Neuron (in vitro differentiated cells): ENCODE measurements around the gene NCOA3.
A peak's percentile ranks its signal among the peaks of the same experiment; 100 is the strongest.
"Not testable (repeated sequence)": the region's sequence is repeated elsewhere in the genome, so short reads cannot be mapped to it uniquely, and the experiment has no call there.

Source experiments
- H2AFZ ChIP-seq: one replicate; pipeline ENCODE4 v1.6.1; 2013; ENCODE audit warnings: low read depth, mild to moderate bottlenecking, inconsistent platforms, low read length, moderate library complexity
- H3K27me3 ChIP-seq: one replicate; pipeline ENCODE4 v1.6.1; 2013; ENCODE audit warnings: low read length; ENCODE audit not compliant: insufficient read depth
- H3K36me3 ChIP-seq: one replicate; pipeline ENCODE4 v1.6.1; 2013; ENCODE audit warnings: low read length; ENCODE audit not compliant: insufficient read depth
- H3K4me1 ChIP-seq: one replicate; pipeline ENCODE4 v1.6.1; 2013; ENCODE audit warnings: low read length; ENCODE audit not compliant: insufficient read depth
- H3K4me3 ChIP-seq: 2 replicates; pipeline ENCODE4 v1.5.1; 2013; ENCODE audit warnings: mild to moderate bottlenecking, low read length, moderate library complexity
- H3K9me3 ChIP-seq: one replicate; pipeline ENCODE4 v1.6.1; 2013; ENCODE audit warnings: low read length

NCOA3 gene

DNA sequence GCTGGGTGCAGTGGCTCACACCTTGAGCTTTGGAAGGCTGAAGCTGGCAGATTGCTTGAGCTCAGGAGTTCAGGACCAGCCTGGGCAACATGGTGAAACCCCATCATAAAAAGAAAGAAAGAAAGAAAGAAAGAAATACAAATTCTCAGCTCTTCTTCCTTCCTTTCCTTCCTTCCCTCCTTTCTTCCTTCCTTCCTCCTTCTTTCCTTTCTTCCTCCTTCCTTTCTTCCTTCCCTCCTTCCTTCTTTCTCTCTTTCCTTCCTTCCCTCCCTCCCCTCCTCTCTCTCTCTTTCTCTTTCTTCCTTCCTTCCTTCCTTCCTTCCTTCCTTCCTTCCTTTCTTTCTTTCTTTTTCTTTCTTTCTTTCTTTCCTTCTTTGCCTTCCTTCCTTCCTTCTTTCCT lies 21.0 kb upstream of the NCOA3 start:
- no peaks in the 10 kb centered on the region for H3K36me3 ChIP-seq
- H3K4me3 ChIP-seq, result no peak overlapping the region
- H2AFZ ChIP-seq, result no peak overlapping the region
- no peaks in the 10 kb centered on the region for H3K9me3 ChIP-seq
- no peaks in the 10 kb centered on the region for H3K4me1 ChIP-seq
- H3K27me3 ChIP-seq, result no peaks in the 10 kb centered on the region

DNA sequence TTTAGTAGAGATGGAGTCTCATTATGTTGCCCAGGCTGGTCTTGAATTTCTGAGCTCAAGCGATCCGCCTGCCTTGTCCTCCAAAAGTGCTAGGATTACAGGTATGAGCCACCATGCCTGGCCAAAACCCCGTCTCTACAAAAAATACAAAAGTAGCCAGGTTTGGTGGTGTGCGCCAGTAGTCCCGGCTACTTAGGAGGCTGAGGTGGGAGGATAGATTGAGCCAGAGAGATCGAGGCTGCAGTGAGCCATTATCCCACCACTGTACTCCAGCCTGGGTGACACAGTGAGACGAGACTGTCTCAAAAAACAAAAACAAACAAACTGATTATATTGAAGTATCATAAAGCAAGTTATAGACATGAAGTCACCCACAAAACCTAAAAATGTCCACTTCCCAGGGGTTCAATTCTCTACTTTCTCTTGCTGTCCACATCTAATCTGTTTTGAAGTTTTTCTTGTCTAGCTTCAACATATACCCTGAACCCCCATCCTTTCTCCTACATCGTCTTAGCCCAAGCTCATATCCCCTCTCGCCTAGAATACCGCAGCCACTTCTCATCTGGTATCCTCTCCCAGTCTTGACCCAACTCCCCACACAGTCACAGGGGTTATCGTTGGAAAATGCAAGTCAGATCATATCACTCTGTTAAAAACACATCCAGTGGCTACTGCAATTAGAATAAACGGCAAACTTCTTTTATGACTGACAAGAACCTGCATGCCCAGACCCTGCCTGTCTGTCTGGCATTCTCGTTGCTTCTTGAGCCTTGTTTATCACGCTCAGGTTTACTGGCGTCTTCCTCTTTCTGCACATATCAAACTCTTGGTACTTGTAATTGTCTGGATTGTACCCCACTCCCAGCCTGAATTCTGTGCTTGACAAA lies 20.1 kb upstream of the NCOA3 start:
- Histone ChIP-seq H2AFZ (no peak overlapping the region), H3K9me3 (no peaks in the 10 kb centered on the region), H3K4me1 (no peaks in the 10 kb centered on the region), H3K4me3 (no peak overlapping the region), H3K36me3 (no peaks in the 10 kb centered on the region), H3K27me3 (no peaks in the 10 kb centered on the region)

DNA sequence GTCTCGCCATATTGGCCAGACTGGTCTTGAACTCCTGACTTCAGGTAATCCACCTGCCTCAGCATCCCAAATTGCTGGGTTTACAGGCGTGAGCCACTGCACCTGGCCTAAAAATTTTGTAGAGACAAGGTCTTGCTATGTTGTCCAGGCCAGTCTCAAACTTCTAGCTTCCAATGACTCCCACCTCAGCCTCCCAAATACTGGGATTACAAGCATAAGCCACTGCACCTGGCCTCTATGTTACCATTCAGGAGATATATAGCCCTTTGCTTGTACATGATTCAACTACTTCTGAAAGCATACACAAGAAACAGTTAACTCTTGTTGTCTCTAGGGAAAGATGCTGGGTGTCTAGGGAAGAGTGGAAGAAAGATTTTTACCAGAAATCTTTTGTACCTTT lies 19.0 kb upstream of the NCOA3 start:
- Histone ChIP-seq H3K9me3 (no peaks in the 10 kb centered on the region), H3K27me3 (no peaks in the 10 kb centered on the region), H3K36me3 (no peaks in the 10 kb centered on the region), H3K4me3 (no peak overlapping the region), H2AFZ (no peak overlapping the region), H3K4me1 (no peaks in the 10 kb centered on the region)

DNA sequence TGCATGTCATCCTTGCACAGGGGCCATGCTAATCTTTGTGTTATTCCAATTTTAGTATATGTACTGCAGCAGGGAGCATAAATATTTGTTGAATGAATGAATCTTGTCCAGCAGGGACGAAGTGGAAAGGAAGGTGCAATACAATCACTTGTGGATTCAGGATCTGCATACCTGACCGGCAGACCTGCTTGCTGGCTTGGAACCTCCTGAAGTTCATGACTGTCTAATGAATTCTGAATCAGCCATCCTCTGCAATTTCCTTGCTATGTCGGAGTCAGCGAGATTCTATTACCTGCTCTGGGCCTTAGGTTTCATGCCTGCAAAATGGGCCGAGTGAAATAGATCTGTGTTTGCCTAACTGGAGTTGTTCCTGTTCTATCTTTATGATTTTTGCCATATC lies 17.4 kb upstream of the NCOA3 start:
- Histone ChIP-seq H3K4me1 (no peaks in the 10 kb centered on the region), H3K9me3 (no peaks in the 10 kb centered on the region), H3K36me3 (no peaks in the 10 kb centered on the region), H3K27me3 (no peaks in the 10 kb centered on the region), H3K4me3 (no peak overlapping the region), H2AFZ (no peak overlapping the region)

GRCh38 chr20:47487175-47487917 lies 14.3 kb upstream of the NCOA3 start:
- Histone ChIP-seq H3K4me1 (no peaks in the 10 kb centered on the region), H3K4me3 (no peak overlapping the region), H3K36me3 (no peaks in the 10 kb centered on the region), H2AFZ (no peak overlapping the region), H3K9me3 (no peaks in the 10 kb centered on the region), H3K27me3 (no peaks in the 10 kb centered on the region)

- no peaks in the 10 kb centered on the region for H3K9me3 ChIP-seq
- H3K4me3 ChIP-seq, result no peak overlapping the region
- no peaks in the 10 kb centered on the region for H3K27me3 ChIP-seq
- no peak overlapping the region for H2AFZ ChIP-seq
- peaks cover 9% of the 10 kb centered on the region for H3K4me1 ChIP-seq
- H3K36me3 ChIP-seq, result no peaks in the 10 kb centered on the region
These were observed 12.2 kb upstream of the NCOA3 start for GRCh38 chr20:47489448-47489872.

- Histone ChIP-seq H3K4me3 (no peak overlapping the region), H3K27me3 (no peaks in the 10 kb centered on the region), H2AFZ (no peak overlapping the region), H3K36me3 (no peaks in the 10 kb centered on the region), H3K4me1 (peaks cover 9% of the 10 kb centered on the region), H3K9me3 (no peaks in the 10 kb centered on the region)
These were observed 10.9 kb upstream of the NCOA3 start for GRCh38 chr20:47490795-47491194.

DNA sequence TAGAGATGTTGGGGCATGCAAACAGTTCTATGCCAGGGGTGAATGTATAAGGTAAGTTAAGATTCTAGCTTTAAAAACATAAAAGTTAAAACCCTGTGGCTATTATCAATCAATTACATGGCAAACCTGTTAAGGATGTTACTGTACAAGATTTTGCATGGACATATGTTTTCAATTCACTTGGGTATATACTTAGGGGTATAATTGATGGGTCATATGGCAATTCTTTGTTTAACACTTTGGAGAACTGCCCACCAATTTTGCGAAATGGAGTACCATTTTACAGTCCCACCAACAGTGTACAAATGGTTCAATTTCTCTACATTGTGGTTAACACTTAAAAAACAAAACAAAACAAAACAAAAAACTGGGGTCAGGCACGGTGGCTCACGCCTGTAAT lies 9.4 kb upstream of the NCOA3 start:
- no peaks in the 10 kb centered on the region for H3K36me3 ChIP-seq
- no peak overlapping the region for H2AFZ ChIP-seq
- peaks cover 9% of the 10 kb centered on the region for H3K4me1 ChIP-seq
- no peaks in the 10 kb centered on the region for H3K9me3 ChIP-seq
- H3K4me3 ChIP-seq, result no peak overlapping the region
- no peaks in the 10 kb centered on the region for H3K27me3 ChIP-seq

DNA sequence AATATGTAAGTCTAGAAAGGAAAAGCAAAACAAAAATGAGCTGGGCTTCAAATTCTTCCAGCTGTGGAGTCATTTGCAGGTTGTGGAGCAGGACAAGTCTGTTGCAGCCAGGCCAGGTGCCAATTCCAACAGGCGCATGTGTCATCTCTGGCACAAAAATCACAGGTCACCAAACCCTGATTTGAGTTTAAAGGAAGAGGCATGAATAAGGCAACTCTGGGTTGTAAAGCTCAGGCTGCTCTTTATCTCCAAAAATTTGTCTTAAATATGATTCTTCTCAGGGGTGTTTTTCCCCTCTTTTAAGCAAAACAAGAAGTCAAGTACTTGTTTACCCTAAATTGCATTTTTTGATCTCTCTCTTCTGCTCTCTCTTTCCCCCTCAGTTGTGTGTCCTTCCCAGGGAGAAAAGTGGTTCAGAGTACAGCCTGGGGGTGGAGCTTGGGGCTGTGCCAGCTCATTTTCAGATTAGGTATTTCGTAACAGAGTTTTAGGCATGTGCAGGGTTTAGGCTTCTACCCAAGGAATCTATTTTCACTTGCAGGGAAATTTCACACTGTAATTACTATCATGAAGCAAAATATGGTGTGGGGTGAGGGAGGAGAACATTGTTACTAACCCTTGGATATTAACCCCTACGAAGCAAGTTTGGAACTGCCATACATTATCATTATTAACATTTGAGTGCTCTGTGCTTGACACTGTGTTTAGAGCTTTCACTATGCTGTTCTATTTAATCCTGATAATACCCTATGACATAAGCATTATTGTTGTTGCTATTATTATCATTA lies 8.3 kb upstream of the NCOA3 start:
- Histone ChIP-seq H3K27me3 (no peaks in the 10 kb centered on the region), H3K4me1 (peaks cover 9% of the 10 kb centered on the region), H2AFZ (peak overlapping the region; percentile 46), H3K9me3 (no peaks in the 10 kb centered on the region), H3K36me3 (no peaks in the 10 kb centered on the region), H3K4me3 (no peak overlapping the region)

DNA sequence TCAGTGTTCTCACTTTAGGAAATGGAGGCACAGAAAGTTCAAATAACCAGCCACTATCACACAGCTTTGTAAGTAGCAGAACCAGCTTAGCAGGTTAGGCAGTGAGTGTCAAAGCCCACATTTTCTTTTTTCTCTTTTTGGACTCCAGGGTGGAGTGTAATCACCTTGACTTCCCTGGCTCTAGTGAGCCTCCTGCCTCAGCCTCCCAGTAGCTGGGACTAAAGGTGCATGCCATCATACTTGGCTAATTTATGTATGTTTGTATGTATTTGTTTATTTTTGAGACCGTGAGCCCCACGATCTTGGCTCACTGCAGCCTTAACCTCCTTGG lies 7.8 kb upstream of the NCOA3 start:
- H3K4me1 ChIP-seq, result peaks cover 9% of the 10 kb centered on the region
- H3K4me3 ChIP-seq, result no peak overlapping the region
- no peak overlapping the region for H2AFZ ChIP-seq
- H3K36me3 ChIP-seq, result no peaks in the 10 kb centered on the region
- H3K9me3 ChIP-seq, result no peaks in the 10 kb centered on the region
- H3K27me3 ChIP-seq, result no peaks in the 10 kb centered on the region

DNA sequence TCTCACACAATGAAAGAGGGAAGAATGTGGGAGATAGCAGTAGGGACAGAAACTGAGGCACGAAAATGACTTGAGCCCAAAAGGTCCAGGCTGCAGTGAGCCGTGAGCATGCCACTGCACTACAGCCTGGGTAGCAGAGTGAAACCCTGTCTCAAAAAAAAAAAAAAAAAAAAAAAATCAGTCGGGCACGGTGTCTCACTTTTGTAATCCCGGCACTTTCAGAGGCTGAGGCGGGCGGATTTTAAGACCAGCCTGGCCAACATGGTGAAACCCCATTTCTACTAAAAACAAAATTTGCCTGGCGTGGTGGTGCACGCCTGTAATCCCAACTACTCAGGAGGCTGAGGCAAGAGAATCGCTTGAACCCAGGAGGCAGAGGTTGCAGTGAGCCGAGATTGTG lies 7.1 kb upstream of the NCOA3 start:
- H3K36me3 ChIP-seq, H3K9me3 ChIP-seq, H2AFZ ChIP-seq, H3K4me3 ChIP-seq, H3K4me1 ChIP-seq, H3K27me3 ChIP-seq: not testable (repeated sequence)

- no peaks in the 10 kb centered on the region for H3K9me3 ChIP-seq
- H3K36me3 ChIP-seq, result no peaks in the 10 kb centered on the region
- peaks cover 16% of the 10 kb centered on the region for H3K4me1 ChIP-seq
- no peak overlapping the region for H3K4me3 ChIP-seq
- H2AFZ ChIP-seq, result no peak overlapping the region
- no peaks in the 10 kb centered on the region for H3K27me3 ChIP-seq
These were observed 5.6 kb upstream of the NCOA3 start for GRCh38 chr20:47496118-47496517.

DNA sequence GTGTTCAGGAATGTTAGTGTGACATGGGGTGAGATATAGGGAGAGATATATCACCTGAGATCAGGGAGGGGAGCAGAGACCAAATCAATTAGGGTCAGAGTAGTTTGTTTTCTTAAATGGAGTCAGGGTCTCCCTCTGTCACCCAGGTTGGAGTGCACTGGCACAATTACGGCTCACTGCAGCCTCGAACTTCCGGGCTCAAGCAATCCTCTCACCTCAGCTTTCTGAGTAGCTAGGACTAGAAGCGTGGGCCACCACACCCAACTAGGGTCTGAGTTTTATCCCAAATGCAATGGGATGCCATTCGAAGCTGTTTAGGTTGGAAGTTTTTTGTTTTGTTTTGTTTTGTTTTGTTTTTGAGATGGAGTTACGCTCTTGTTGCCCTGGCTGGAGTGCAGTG lies 3.1 kb upstream of the NCOA3 start:
- Histone ChIP-seq H2AFZ (no peak overlapping the region), H3K4me3 (no peak overlapping the region), H3K36me3 (no peaks in the 10 kb centered on the region), H3K9me3 (no peaks in the 10 kb centered on the region), H3K27me3 (no peaks in the 10 kb centered on the region), H3K4me1 (peaks cover 15% of the 10 kb centered on the region)
